Spleen (tissue), 7 donors: ENCODE measurements around the gene RAB30.

Experiments
- CTCF ChIP-seq, 11 experiments: fragments of 200-600 bp in 7 of 11; fragments of 450-650 bp in 4 of 11; sonication (generic) in 4 of 11; IDR thresholded peaks in 8 of 11; conservative IDR thresholded peaks in 3 of 11; 1 replicate in 7 of 11; 2 replicates in 4 of 11; pipeline versions ENCODE4 v1.4.0 to v1.8.0; 2016 to 2021; ENCODE audit warnings: antibody characterized with exemption in 11 of 11, inconsistent platforms in 4 of 11, mild to moderate bottlenecking in 1 of 11
- POLR2A ChIP-seq, 3 donors: fragments of 450-650 bp; IDR thresholded peaks; one replicate each; pipeline ENCODE4 v1.5.1; 2017; ENCODE audit warnings: antibody characterized with exemption in 3 of 3, mild to moderate bottlenecking in 1 of 3
- POLR2AphosphoS5 ChIP-seq, 3 donors: sonication (generic); formaldehyde crosslinking; IDR thresholded peaks; one replicate each; pipeline ENCODE4 v1.5.1; 2017; ENCODE audit warnings: antibody characterized with exemption in 3 of 3
- donor health status: DM: no; HTN: no; CAD: no; lungs with moderate emphysema.
- donor health status: DM: no; HTN: no; CAD: no.
- donor health status: DM: no; HTN: no; CAD: no.

- no peak for TF ChIP-seq CTCF (IDR thresholded peaks at IDR 0.05 in 8 of 11, conservative IDR thresholded peaks at IDR 0.05 in 3 of 11)
- TF ChIP-seq POLR2A (IDR thresholded peaks at IDR 0.05), result no peak
- TF ChIP-seq POLR2AphosphoS5 (IDR thresholded peaks at IDR 0.05), result no peak
Measured at GRCh38 chr11:83056611-83057010, 15.1 kb downstream of the RAB30 start.
